Stimulated activated naive CD8-positive, alpha-beta T cell treated with anti-CD3 and anti-CD28 coated beads, Interleukin-15, Interleukin-2, amounts not matched to agents 100 ng/mL and 50 ng/mL, for 24 hours (primary cell): ENCODE results near the gene C14orf119.

Source experiments
- H3K27ac Mint-ChIP-seq: one replicate; pipeline ENCODE4 v1.8.0; 2021; ENCODE audit warnings: mild to moderate bottlenecking, mixed read lengths
- H3K27me3 Mint-ChIP-seq: one replicate; pipeline ENCODE4 v1.8.0; 2021; ENCODE audit warnings: mixed read lengths
- H3K36me3 Mint-ChIP-seq: one replicate; pipeline ENCODE4 v1.8.0; 2021; ENCODE audit warnings: low read depth, mixed read lengths
- H3K4me1 Mint-ChIP-seq: one replicate; pipeline ENCODE4 v1.8.0; 2021; ENCODE audit warnings: low read depth, mixed read lengths
- H3K4me3 Mint-ChIP-seq: one replicate; pipeline ENCODE4 v1.8.0; 2021; ENCODE audit warnings: mild to moderate bottlenecking, mixed read lengths
- H3K9me3 Mint-ChIP-seq: one replicate; pipeline ENCODE4 v1.8.0; 2021; ENCODE audit warnings: mixed read lengths

C14orf119 gene

GRCh38 chr14:23118506-23119362 is 23.4 kb downstream of the C14orf119 start, which contains the start of gene CEBPE:
CEBPE (minus strand) TSS chr14:23119255; CDS start chr14:23119091, 164 bp downstream.
- Mint-ChIP-seq H3K4me3 (no peak within 1 kb of the TSS), H3K36me3 (no peaks in the 10 kb centered on the region), H3K4me1 (peaks cover 35% of the 10 kb centered on the region), H3K27me3 (no peaks in the 10 kb centered on the region), H3K27ac (peak within 1 kb of the TSS; percentile 74), H3K9me3 (no peaks in the 10 kb centered on the region)

- no peaks in the 10 kb centered on the region for H3K36me3 Mint-ChIP-seq
- no peaks in the 10 kb centered on the region for H3K27me3 Mint-ChIP-seq
- H3K27ac Mint-ChIP-seq, result peak overlapping the region; percentile 74
- peaks cover 35% of the 10 kb centered on the region for H3K4me1 Mint-ChIP-seq
- no peak overlapping the region for H3K4me3 Mint-ChIP-seq
- H3K9me3 Mint-ChIP-seq, result no peaks in the 10 kb centered on the region
These were observed 24.3 kb downstream of the C14orf119 start for GRCh38 chr14:23119363-23120327.

- Mint-ChIP-seq H3K36me3 (no peaks in the 10 kb centered on the region), H3K27me3 (no peaks in the 10 kb centered on the region), H3K9me3 (no peaks in the 10 kb centered on the region), H3K27ac (peak overlapping the region; percentile 59), H3K4me1 (peaks cover 35% of the 10 kb centered on the region), H3K4me3 (peak overlapping the region; percentile 10)
These were observed 25.4 kb downstream of the C14orf119 start for GRCh38 chr14:23120541-23121251.

- Mint-ChIP-seq H3K4me1 (peaks cover 35% of the 10 kb centered on the region), H3K27me3 (no peaks in the 10 kb centered on the region), H3K4me3 (no peak overlapping the region), H3K9me3 (no peaks in the 10 kb centered on the region), H3K36me3 (no peaks in the 10 kb centered on the region), H3K27ac (peak overlapping the region; percentile 34)
These were observed 26.1 kb downstream of the C14orf119 start for GRCh38 chr14:23121361-23121771.

- Mint-ChIP-seq H3K36me3 (no peaks in the 10 kb centered on the region), H3K4me1 (peaks cover 35% of the 10 kb centered on the region), H3K4me3 (no peak overlapping the region), H3K9me3 (no peaks in the 10 kb centered on the region), H3K27ac (no peak overlapping the region), H3K27me3 (no peaks in the 10 kb centered on the region)
These were observed 26.8 kb downstream of the C14orf119 start for GRCh38 chr14:23122086-23122485.

- peaks cover 31% of the 10 kb centered on the region for H3K4me1 Mint-ChIP-seq
- no peaks in the 10 kb centered on the region for H3K27me3 Mint-ChIP-seq
- H3K27ac Mint-ChIP-seq, result no peak overlapping the region
- no peaks in the 10 kb centered on the region for H3K9me3 Mint-ChIP-seq
- H3K36me3 Mint-ChIP-seq, result no peaks in the 10 kb centered on the region
- no peak overlapping the region for H3K4me3 Mint-ChIP-seq
These were observed 28.1 kb downstream of the C14orf119 start for GRCh38 chr14:23123419-23123818.

GRCh38 chr14:23124337-23124954 is 29.1 kb downstream of the C14orf119 start:
- Mint-ChIP-seq H3K27me3 (no peaks in the 10 kb centered on the region), H3K4me1 (peaks cover 22% of the 10 kb centered on the region), H3K9me3 (no peaks in the 10 kb centered on the region), H3K27ac (no peak overlapping the region), H3K36me3 (no peaks in the 10 kb centered on the region), H3K4me3 (no peak overlapping the region)

GRCh38 chr14:23125011-23125410 is 29.7 kb downstream of the C14orf119 start:
- Mint-ChIP-seq H3K27ac (no peak overlapping the region), H3K36me3 (no peaks in the 10 kb centered on the region), H3K9me3 (no peaks in the 10 kb centered on the region), H3K4me3 (no peak overlapping the region), H3K4me1 (peaks cover 16% of the 10 kb centered on the region), H3K27me3 (no peaks in the 10 kb centered on the region)

GRCh38 chr14:23125933-23126524 is 30.7 kb downstream of the C14orf119 start:
- Mint-ChIP-seq H3K27me3 (no peaks in the 10 kb centered on the region), H3K4me3 (no peak overlapping the region), H3K27ac (no peak overlapping the region), H3K4me1 (peaks cover 6% of the 10 kb centered on the region), H3K9me3 (no peaks in the 10 kb centered on the region), H3K36me3 (no peaks in the 10 kb centered on the region)

GRCh38 chr14:23126548-23127278 is 31.4 kb downstream of the C14orf119 start:
- no peaks in the 10 kb centered on the region for H3K4me1 Mint-ChIP-seq
- H3K36me3 Mint-ChIP-seq, result no peaks in the 10 kb centered on the region
- H3K27me3 Mint-ChIP-seq, result no peaks in the 10 kb centered on the region
- H3K4me3 Mint-ChIP-seq, result no peak overlapping the region
- H3K9me3 Mint-ChIP-seq, result no peaks in the 10 kb centered on the region
- H3K27ac Mint-ChIP-seq, result no peak overlapping the region

GRCh38 chr14:23127861-23128260 is 32.6 kb downstream of the C14orf119 start:
- H3K4me3 Mint-ChIP-seq, result no peak overlapping the region
- H3K9me3 Mint-ChIP-seq, result no peaks in the 10 kb centered on the region
- no peaks in the 10 kb centered on the region for H3K36me3 Mint-ChIP-seq

GRCh38 chr14:23128969-23129758 is 33.9 kb downstream of the C14orf119 start:
- Mint-ChIP-seq H3K4me1 (no peaks in the 10 kb centered on the region), H3K27me3 (no peaks in the 10 kb centered on the region), H3K4me3 (no peak overlapping the region), H3K27ac (no peak overlapping the region), H3K36me3 (no peaks in the 10 kb centered on the region), H3K9me3 (no peaks in the 10 kb centered on the region)

More at GRCh38 chr14:23127861-23128260, 32.6 kb downstream of the C14orf119 start:
- no peaks in the 10 kb centered on the region for H3K4me1 Mint-ChIP-seq
- no peak overlapping the region for H3K27ac Mint-ChIP-seq
- no peaks in the 10 kb centered on the region for H3K27me3 Mint-ChIP-seq
